Loucy (cell line): ENCODE results near the gene LYPD6.

Source experiments
- H2AFZ ChIP-seq: fragments of 200-600 bp; sonication (generic); 2 replicates; pipeline ENCODE4 v1.6.0; 2016; ENCODE audit warnings: antibody characterized with exemption, mild to moderate bottlenecking, low read length, moderate library complexity
- H3F3A ChIP-seq: fragments of 200-600 bp; 2 replicates; pipeline ENCODE4 v1.6.0; 2016; ENCODE audit warnings: antibody characterized with exemption, low read depth, mild to moderate bottlenecking
- H3K27me3 ChIP-seq: fragments of 200-600 bp; sonication (generic); 2 replicates; pipeline ENCODE4 v1.6.1; 2014; ENCODE audit warnings: low read length, mild to moderate bottlenecking; ENCODE audit not compliant: insufficient read depth, poor library complexity, severe bottlenecking
- H3K36me3 ChIP-seq: fragments of 200-600 bp; sonication (generic); 2 replicates; pipeline ENCODE4 v1.6.1; 2016; ENCODE audit warnings: low read length; ENCODE audit not compliant: insufficient read depth
- H3K4me1 ChIP-seq: fragments of 200-600 bp; sonication (generic); 2 replicates; pipeline ENCODE4 v1.5.1; 2014; ENCODE audit warnings: low read length, mild to moderate bottlenecking; ENCODE audit not compliant: insufficient read depth, poor library complexity, severe bottlenecking
- H3K4me2 ChIP-seq: fragments of 200-600 bp; sonication (generic); 2 replicates; pipeline ENCODE4 v1.6.0; 2014; ENCODE audit warnings: antibody characterized with exemption, low read length, low read depth, mild to moderate bottlenecking; ENCODE audit not compliant: poor library complexity, severe bottlenecking
- H3K4me3 ChIP-seq: fragments of 200-600 bp; sonication (generic); 2 replicates; pipeline ENCODE4 v1.5.1; 2014; ENCODE audit warnings: low read length, mild to moderate bottlenecking, mixed read lengths; ENCODE audit not compliant: poor library complexity, severe bottlenecking
- H3K79me2 ChIP-seq: fragments of 200-600 bp; sonication (generic); 2 replicates; pipeline ENCODE4 v1.6.1; 2014; ENCODE audit warnings: low read length; ENCODE audit not compliant: insufficient read depth
- H3K9ac ChIP-seq: fragments of 200-600 bp; sonication (generic); 2 replicates; pipeline ENCODE4 v1.6.0; 2014; ENCODE audit warnings: mild to moderate bottlenecking, low read depth, low read length, moderate library complexity; ENCODE audit not compliant: poor library complexity, severe bottlenecking
- H3K9me2 ChIP-seq: fragments of 200-600 bp; sonication (generic); replicated peaks from 2 replicates; pipeline ENCODE4 v1.6.1; 2016; ENCODE audit warnings: low read depth, low read length, mixed read lengths
- H3K9me3 ChIP-seq: fragments of 200-600 bp; sonication (generic); 2 replicates; pipeline ENCODE4 v1.6.1; 2014; ENCODE audit warnings: mild to moderate bottlenecking, antibody characterized with exemption, low read length, low read depth; ENCODE audit not compliant: insufficient read depth
- H4K20me1 ChIP-seq: fragments of 200-600 bp; sonication (generic); 2 replicates; pipeline ENCODE4 v1.6.0; 2014; ENCODE audit warnings: antibody characterized with exemption, low read length, mild to moderate bottlenecking; ENCODE audit not compliant: insufficient read depth, poor library complexity, severe bottlenecking
- EZH2phosphoT487 ChIP-seq: fragments of 200-600 bp; IDR thresholded peaks from 2 replicates; pipeline ENCODE4 v1.6.1; 2018; ENCODE audit warnings: antibody characterized with exemption, mild to moderate bottlenecking, moderate library complexity, borderline replicate concordance
- TF ChIP-seq, protein P1 (sequence below): fragments of 200-600 bp; sonication (generic); conservative IDR thresholded peaks from 2 replicates; pipeline ENCODE4 v1.5.1; 2014; ENCODE audit warnings: mild to moderate bottlenecking, antibody characterized with exemption, low read length

LYPD6 gene

DNA sequence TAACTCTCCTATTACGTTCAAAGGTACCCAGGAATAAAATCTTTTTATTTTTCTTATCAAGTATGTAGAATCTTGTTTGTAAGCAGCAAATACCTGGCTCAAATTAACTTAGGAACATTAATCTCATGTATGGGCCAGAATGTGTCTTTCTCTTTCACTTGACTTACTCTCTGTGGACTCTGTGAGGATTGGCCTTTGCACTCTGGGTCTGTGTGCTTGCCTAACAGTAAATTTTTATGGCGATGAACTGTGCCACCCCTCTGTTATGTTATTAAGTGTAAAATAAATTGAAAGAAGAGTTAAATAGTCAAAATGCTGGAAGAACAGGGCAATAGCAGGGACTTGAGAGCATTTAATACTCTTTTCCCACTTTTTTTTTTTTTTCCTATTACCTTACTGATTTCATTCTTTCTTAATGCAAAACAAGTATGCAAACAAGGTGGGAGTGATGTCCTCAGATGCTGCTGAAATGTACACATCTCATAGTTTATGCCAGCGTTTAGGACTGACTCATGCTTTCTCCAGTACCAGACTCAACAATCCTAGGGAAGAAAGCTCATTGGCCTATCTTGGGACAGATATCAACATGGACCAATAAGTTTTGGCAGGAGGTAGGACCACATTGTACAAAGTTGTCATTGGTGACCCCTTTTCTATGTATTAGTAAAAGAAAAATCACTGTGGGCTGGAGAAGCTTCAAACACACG lies 25.5 kb downstream of the LYPD6 start:
- no peak overlapping the region for H3K4me2 ChIP-seq
- H2AFZ ChIP-seq = no peak overlapping the region
- no peaks in the 10 kb centered on the region for H3K4me1 ChIP-seq
- H4K20me1 ChIP-seq = no peaks in the 10 kb centered on the region
- no peaks in the 10 kb centered on the region for H3K27me3 ChIP-seq
- no peaks in the 10 kb centered on the region for H3F3A ChIP-seq
- H3K9me2 ChIP-seq = no peaks in the 10 kb centered on the region
- no peak overlapping the region for H3K4me3 ChIP-seq
- no peak for TF ChIP-seq EZH2phosphoT487
- TF ChIP-seq, protein P1, sequence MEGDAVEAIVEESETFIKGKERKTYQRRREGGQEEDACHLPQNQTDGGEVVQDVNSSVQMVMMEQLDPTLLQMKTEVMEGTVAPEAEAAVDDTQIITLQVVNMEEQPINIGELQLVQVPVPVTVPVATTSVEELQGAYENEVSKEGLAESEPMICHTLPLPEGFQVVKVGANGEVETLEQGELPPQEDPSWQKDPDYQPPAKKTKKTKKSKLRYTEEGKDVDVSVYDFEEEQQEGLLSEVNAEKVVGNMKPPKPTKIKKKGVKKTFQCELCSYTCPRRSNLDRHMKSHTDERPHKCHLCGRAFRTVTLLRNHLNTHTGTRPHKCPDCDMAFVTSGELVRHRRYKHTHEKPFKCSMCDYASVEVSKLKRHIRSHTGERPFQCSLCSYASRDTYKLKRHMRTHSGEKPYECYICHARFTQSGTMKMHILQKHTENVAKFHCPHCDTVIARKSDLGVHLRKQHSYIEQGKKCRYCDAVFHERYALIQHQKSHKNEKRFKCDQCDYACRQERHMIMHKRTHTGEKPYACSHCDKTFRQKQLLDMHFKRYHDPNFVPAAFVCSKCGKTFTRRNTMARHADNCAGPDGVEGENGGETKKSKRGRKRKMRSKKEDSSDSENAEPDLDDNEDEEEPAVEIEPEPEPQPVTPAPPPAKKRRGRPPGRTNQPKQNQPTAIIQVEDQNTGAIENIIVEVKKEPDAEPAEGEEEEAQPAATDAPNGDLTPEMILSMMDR = no peak
- H3K9me3 ChIP-seq = no peaks in the 10 kb centered on the region
- H3K36me3 ChIP-seq = no peaks in the 10 kb centered on the region
- H3K79me2 ChIP-seq = no peaks in the 10 kb centered on the region
- no peak overlapping the region for H3K9ac ChIP-seq

DNA sequence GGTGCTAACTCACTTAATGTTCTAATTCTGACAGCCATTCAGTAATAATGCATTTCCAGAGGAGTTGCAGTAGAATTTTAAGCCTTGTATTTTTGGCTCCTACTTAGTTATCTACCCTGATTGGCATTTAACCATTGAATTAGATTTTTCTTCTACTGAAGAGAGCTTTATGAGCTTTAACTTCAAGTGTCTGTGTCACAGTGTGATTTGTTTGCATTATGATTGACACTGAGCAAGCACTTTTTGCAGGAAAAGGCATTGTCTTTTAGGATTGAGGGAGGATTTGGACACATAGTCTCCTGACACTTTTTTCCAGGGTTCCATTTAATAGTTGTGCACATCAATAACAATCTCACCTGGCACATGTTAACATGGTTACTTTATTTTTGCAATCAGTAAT lies 26.7 kb downstream of the LYPD6 start:
- TF ChIP-seq, protein P1 = no peak
- no peak for TF ChIP-seq EZH2phosphoT487

DNA sequence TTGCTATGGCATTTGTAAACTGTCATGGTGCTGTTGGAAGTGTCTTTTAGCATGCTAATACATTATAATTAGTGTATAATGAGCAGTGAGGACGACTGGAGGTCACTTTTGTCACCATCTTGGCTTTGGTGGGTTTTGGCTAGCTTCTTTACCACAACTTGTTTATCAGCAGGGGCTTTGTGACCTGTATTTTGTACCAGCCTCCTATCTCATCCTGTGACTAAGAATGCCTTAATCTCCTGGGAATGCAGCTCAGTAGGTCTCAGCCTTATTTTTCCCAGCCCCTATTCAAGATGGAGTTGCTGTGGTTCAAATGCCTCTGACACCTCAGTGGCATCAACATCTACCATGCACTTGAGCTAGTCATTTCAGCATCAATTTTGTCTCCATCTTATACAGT lies 29.7 kb downstream of the LYPD6 start:
- H3K36me3 ChIP-seq = no peaks in the 10 kb centered on the region

More for the DNA sequence above, 26.7 kb downstream of the LYPD6 start:
- Histone ChIP-seq H3K4me2 (no peak overlapping the region), H3K4me1 (no peaks in the 10 kb centered on the region), H3K36me3 (no peaks in the 10 kb centered on the region), H3K4me3 (no peak overlapping the region), H3K27me3 (no peaks in the 10 kb centered on the region), H4K20me1 (no peaks in the 10 kb centered on the region), H3K79me2 (no peaks in the 10 kb centered on the region), H3F3A (no peaks in the 10 kb centered on the region), H2AFZ (no peak overlapping the region), H3K9me2 (no peaks in the 10 kb centered on the region), H3K9me3 (no peaks in the 10 kb centered on the region), H3K9ac (no peak overlapping the region)

More for the DNA sequence above, 29.7 kb downstream of the LYPD6 start:
- no peak overlapping the region for H3K9ac ChIP-seq
- no peaks in the 10 kb centered on the region for H3K4me1 ChIP-seq
- no peaks in the 10 kb centered on the region for H3F3A ChIP-seq
- H4K20me1 ChIP-seq = no peaks in the 10 kb centered on the region
- H3K27me3 ChIP-seq = no peaks in the 10 kb centered on the region
- no peak for TF ChIP-seq EZH2phosphoT487
- TF ChIP-seq, protein P1 = no peak
- peak overlapping the region; percentile 35 for H3K4me2 ChIP-seq
- H3K79me2 ChIP-seq = no peaks in the 10 kb centered on the region
- H3K9me2 ChIP-seq = no peaks in the 10 kb centered on the region
- no peak overlapping the region for H3K4me3 ChIP-seq
- H2AFZ ChIP-seq = peak overlapping the region; percentile 62
- H3K9me3 ChIP-seq = no peaks in the 10 kb centered on the region
